CD4-positive, alpha-beta T cell (primary cell): ENCODE data around the gene FNDC1. TPM values are rescaled to one million over a fixed set of nuclear protein-coding genes. Genes with fewer than 3 reads are reported as not detected.

Experiments used
- ATAC-seq: fragments of 200-7000 bp; cut with Tn5 transposase; one replicate; pipeline ENCODE4 v1.10.0; 2022; ENCODE audit warnings: mild to moderate bottlenecking; ENCODE audit not compliant: poor library complexity
- CTCF ChIA-PET: fragments of 350-600 bp; sonication (Branson Sonifier 250); formaldehyde crosslinking; loops from one replicate; lab custom pipeline; 2021; ENCODE audit warnings: antibody characterized with exemption, inconsistent platforms; lab: Charles Lee
- POLR2A ChIA-PET: fragments of 350-600 bp; sonication (Branson Sonifier 250); formaldehyde crosslinking; loops from one replicate; lab custom pipeline; 2021; ENCODE audit warnings: antibody characterized with exemption, inconsistent platforms; lab: Charles Lee
- DNase-seq, 14 experiments: peaks; one replicate each; pipeline ENCODE4 v3.0.0-alpha.2; 2013 to 2020; ENCODE audit warnings: mixed read lengths in 2 of 14
- H3K27ac ChIP-seq, 2 donors: one replicate each; pipeline versions ENCODE4 v1.5.1 to v1.7.0; 2013; ENCODE audit warnings: low read length in 2 of 2, low read depth in 1 of 2, mild to moderate bottlenecking in 1 of 2
- H3K27me3 ChIP-seq, 2 experiments: 1 replicate in 1 of 2; 2 replicates in 1 of 2; pipeline versions ENCODE4 v1.6.1 to v1.7.0; 2013; ENCODE audit warnings: low read length in 2 of 2, control low read depth in 1 of 2, mild to moderate bottlenecking in 1 of 2, moderate library complexity in 1 of 2; ENCODE audit not compliant: insufficient read depth in 2 of 2, control insufficient read depth in 1 of 2
- H3K36me3 ChIP-seq: one replicate; pipeline ENCODE4 v1.6.1; 2013; ENCODE audit warnings: low read length, control low read depth; ENCODE audit not compliant: insufficient read depth
- H3K4me1 ChIP-seq: one replicate; pipeline ENCODE4 v1.6.1; 2013; ENCODE audit warnings: low read length, control low read depth; ENCODE audit not compliant: insufficient read depth
- H3K4me3 ChIP-seq: one replicate; pipeline ENCODE4 v1.5.1; 2013; ENCODE audit warnings: mild to moderate bottlenecking, low read length, moderate library complexity
- H3K9me3 ChIP-seq, 2 experiments: 1 replicate in 1 of 2; 2 replicates in 1 of 2; pipeline versions ENCODE4 v1.6.1 to v1.7.0; 2013; ENCODE audit warnings: low read length in 2 of 2, mild to moderate bottlenecking in 2 of 2, control low read depth in 1 of 2, moderate library complexity in 1 of 2; ENCODE audit not compliant: control insufficient read depth in 1 of 2, insufficient read depth in 1 of 2
- H3K27ac Mint-ChIP-seq: one replicate; pipeline ENCODE4 v1.8.0; 2020; ENCODE audit warnings: mixed read lengths
- H3K27me3 Mint-ChIP-seq: one replicate; pipeline ENCODE4 v1.8.0; 2021; ENCODE audit warnings: mixed read lengths
- H3K36me3 Mint-ChIP-seq: one replicate; pipeline ENCODE4 v1.8.0; 2021; ENCODE audit warnings: low read depth, mixed read lengths
- H3K4me1 Mint-ChIP-seq: one replicate; pipeline ENCODE4 v1.8.0; 2021; ENCODE audit warnings: low read depth, mixed read lengths
- H3K4me3 Mint-ChIP-seq: one replicate; pipeline ENCODE4 v1.8.0; 2020; ENCODE audit warnings: mild to moderate bottlenecking, mixed read lengths
- H3K9me3 Mint-ChIP-seq: one replicate; pipeline ENCODE4 v1.8.0; 2020; ENCODE audit warnings: mixed read lengths
- intact Hi-C, 2 experiments: fragments of 100-400 bp; cut with DNase I in 1 of 2; cut with micrococcal nuclease in 1 of 2; formaldehyde crosslinking; loops; one replicate each; pipeline versions ENCODE4 v1.15.1 to v1.9.0; 2023 to 2025; cut with DNase I, micrococcal nuclease
- total RNA-seq, 174 experiments: library from RNA in 2 of 174; stranded (reverse) in 2 of 174; gene quantifications; one replicate each; pipeline ENCODE4 v1.2.3 and lab custom pipeline; 2021 to 2026
- TF ChIP-seq, protein P1 (sequence below): fragments of 200-600 bp; IDR thresholded peaks from one replicate; pipeline ENCODE4 v1.8.0; 2022; ENCODE audit warnings: antibody characterized with exemption, mild to moderate bottlenecking

The FNDC1 gene
- total RNA-seq, 2 experiments from 2014 or later: not detected

DNA sequence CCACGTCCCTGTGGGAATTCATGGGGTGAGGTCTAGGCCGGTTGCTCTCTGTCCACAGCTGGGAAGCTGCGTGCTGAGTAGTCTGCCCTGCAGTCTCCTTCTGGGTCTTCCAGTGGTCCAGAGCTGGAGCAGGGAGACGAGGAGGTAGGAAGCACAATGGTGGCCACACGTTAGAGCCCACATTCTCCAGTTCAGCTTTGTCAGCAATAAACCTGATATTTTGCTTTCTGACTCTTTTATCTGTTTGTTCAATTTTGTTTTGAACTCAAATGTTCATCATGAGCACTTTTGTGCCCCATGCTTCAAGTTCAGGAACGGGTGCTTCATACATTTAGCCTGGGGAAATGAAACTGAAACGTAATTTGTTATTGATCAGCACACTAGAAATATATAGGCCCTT is 21.3 kb downstream of the FNDC1 start:
- ChIA-PET CTCF (no interaction called here), POLR2A (no interaction called here)
- Mint-ChIP-seq H3K27me3 (peaks cover 21% of the 10 kb centered on the region), H3K27ac (no peak overlapping the region), H3K36me3 (no peaks in the 10 kb centered on the region), H3K4me1 (no peaks in the 10 kb centered on the region), H3K4me3 (no peak overlapping the region), H3K9me3 (peaks cover 5% of the 10 kb centered on the region)
- H3K4me1 ChIP-seq: no peaks in the 10 kb centered on the region
- no peak overlapping the region for H3K27ac ChIP-seq
- peaks cover 3 to 16% of the 10 kb centered on the region in 2 experiments for H3K9me3 ChIP-seq
- H3K36me3 ChIP-seq: no peaks in the 10 kb centered on the region
- intact Hi-C loops: no loop called here
- no peaks in the 10 kb centered on the region for H3K27me3 ChIP-seq
- ATAC-seq (no peak), DNase-seq (no peak)
- TF ChIP-seq, protein P1, sequence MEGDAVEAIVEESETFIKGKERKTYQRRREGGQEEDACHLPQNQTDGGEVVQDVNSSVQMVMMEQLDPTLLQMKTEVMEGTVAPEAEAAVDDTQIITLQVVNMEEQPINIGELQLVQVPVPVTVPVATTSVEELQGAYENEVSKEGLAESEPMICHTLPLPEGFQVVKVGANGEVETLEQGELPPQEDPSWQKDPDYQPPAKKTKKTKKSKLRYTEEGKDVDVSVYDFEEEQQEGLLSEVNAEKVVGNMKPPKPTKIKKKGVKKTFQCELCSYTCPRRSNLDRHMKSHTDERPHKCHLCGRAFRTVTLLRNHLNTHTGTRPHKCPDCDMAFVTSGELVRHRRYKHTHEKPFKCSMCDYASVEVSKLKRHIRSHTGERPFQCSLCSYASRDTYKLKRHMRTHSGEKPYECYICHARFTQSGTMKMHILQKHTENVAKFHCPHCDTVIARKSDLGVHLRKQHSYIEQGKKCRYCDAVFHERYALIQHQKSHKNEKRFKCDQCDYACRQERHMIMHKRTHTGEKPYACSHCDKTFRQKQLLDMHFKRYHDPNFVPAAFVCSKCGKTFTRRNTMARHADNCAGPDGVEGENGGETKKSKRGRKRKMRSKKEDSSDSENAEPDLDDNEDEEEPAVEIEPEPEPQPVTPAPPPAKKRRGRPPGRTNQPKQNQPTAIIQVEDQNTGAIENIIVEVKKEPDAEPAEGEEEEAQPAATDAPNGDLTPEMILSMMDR: no peak
- H3K4me3 ChIP-seq: no peak overlapping the region

DNA sequence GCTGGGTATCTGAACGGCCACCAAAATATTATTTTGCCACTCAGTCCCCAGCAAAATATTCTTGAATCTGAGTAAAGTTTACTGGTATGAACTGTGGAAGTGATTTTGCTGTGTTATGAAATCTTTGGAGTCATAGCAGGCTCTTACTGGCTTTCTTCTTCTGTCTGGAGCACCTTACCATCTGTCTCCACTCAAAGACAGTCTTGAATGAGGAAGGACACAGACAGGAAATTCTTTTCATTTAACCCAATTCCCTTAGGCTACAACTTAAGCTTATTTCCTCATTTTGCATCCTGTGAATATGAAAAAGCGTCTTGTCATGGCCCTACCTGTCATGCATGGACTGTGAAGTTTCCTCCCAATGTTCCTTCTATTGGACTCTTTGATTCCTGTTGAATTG is 24.7 kb downstream of the FNDC1 start:
- Histone ChIP-seq H3K27ac (no peak overlapping the region), H3K4me1 (no peaks in the 10 kb centered on the region), H3K9me3 (peaks cover 0 to 7% of the 10 kb centered on the region in 2 experiments), H3K36me3 (no peaks in the 10 kb centered on the region), H3K4me3 (no peak overlapping the region), H3K27me3 (peaks cover 0 to 10% of the 10 kb centered on the region in 2 experiments)
- no peaks in the 10 kb centered on the region for H3K36me3 Mint-ChIP-seq
- H3K4me3 Mint-ChIP-seq: no peak overlapping the region
- no peak overlapping the region for H3K27ac Mint-ChIP-seq
- DNase-seq (no peak), ATAC-seq (no peak)
- intact Hi-C loops: no loop called here
- H3K4me1 Mint-ChIP-seq: no peaks in the 10 kb centered on the region
- POLR2A ChIA-PET: no interaction called here
- H3K9me3 Mint-ChIP-seq: peaks cover 2% of the 10 kb centered on the region
- H3K27me3 Mint-ChIP-seq: peaks cover 30% of the 10 kb centered on the region
- CTCF ChIA-PET: no interaction called here
- TF ChIP-seq, protein P1: no peak

DNA sequence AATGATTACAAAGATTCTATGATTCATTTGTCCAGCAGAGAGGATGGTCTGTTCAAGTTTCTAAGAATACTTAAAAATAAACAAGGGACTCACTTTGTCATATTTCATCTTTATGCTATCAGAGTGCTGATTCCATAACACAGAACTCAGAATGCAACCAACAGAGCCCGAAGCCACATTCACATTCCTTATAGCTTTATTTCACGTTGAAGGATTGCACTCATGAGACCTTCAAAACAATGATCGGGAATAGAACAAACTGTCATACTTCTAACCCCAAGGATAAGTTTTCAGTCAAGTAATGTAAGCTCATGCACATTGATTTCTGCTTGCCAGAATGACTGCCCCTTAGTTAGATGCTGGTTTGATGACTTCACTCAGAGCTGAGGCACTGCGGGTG is 25.2 kb downstream of the FNDC1 start:
- Mint-ChIP-seq H3K36me3 (no peaks in the 10 kb centered on the region), H3K9me3 (peaks cover 2% of the 10 kb centered on the region), H3K4me3 (no peak overlapping the region), H3K27me3 (peaks cover 30% of the 10 kb centered on the region), H3K4me1 (no peaks in the 10 kb centered on the region), H3K27ac (no peak overlapping the region)
- Histone ChIP-seq H3K9me3 (peaks cover 0 to 7% of the 10 kb centered on the region in 2 experiments), H3K27ac (no peak overlapping the region), H3K36me3 (no peaks in the 10 kb centered on the region), H3K4me1 (no peaks in the 10 kb centered on the region), H3K27me3 (peaks cover 0 to 10% of the 10 kb centered on the region in 2 experiments), H3K4me3 (no peak overlapping the region)
- ATAC-seq (no peak), DNase-seq (no peak)
- TF ChIP-seq, protein P1: no peak
- ChIA-PET CTCF (no interaction called here), POLR2A (no interaction called here)
- intact Hi-C loops: no loop called here
